Gastrocnemius medialis (tissue), 4 donors: Measurements from ENCODE around the gene MYO1E. TPM values are rescaled to one million over a fixed set of nuclear protein-coding genes. Genes with fewer than 3 reads are reported as not detected.

Source experiments
- ATAC-seq, 2 donors: fragments of 150-250 bp; one replicate each; pipeline ENCODE4 v1.9.1; 2016
- DNase-seq, 2 donors: peaks; one replicate each; pipeline ENCODE4 v3.0.0-alpha.2; 2019
- H3K27ac ChIP-seq, 4 donors: fragments of 200-600 bp; sonication (generic); 1 replicate in 1 of 4; 2 replicates in 3 of 4; pipeline ENCODE4 v1.5.1; 2016 to 2018; ENCODE audit warnings: mild to moderate bottlenecking in 2 of 4, moderate library complexity in 1 of 4
- H3K27me3 ChIP-seq, 3 donors: fragments of 200-600 bp; sonication (generic) in 2 of 3; 1 replicate in 1 of 3; 2 replicates in 2 of 3; pipeline versions ENCODE4 v1.5.1 to v1.6.0; 2016 to 2019; ENCODE audit warnings: mild to moderate bottlenecking in 1 of 3, moderate library complexity in 1 of 3
- H3K36me3 ChIP-seq, 2 donors: fragments of 200-600 bp; sonication (generic) in 1 of 2; one replicate each; pipeline ENCODE4 v1.5.1; 2017 to 2018
- H3K4me1 ChIP-seq, 2 donors: fragments of 200-600 bp; sonication (generic) in 1 of 2; one replicate each; pipeline ENCODE4 v1.5.1; 2016 to 2017; ENCODE audit warnings: mild to moderate bottlenecking in 2 of 2
- H3K4me3 ChIP-seq, 4 donors: fragments of 200-600 bp; sonication (generic) in 3 of 4; 1 replicate in 1 of 4; 2 replicates in 3 of 4; pipeline ENCODE4 v1.5.1; 2016 to 2019; ENCODE audit warnings: mild to moderate bottlenecking in 2 of 4
- H3K9me3 ChIP-seq, 3 donors: fragments of 200-600 bp; sonication (generic) in 2 of 3; 1 replicate in 1 of 3; 2 replicates in 2 of 3; pipeline ENCODE4 v1.5.1; 2016 to 2019
- POLR2A ChIP-seq, 2 donors: fragments of 450-650 bp; IDR thresholded peaks; one replicate each; pipeline ENCODE4 v1.6.1; 2017; ENCODE audit warnings: antibody characterized with exemption in 2 of 2, mild to moderate bottlenecking in 2 of 2, moderate library complexity in 2 of 2
- in situ Hi-C, 4 donors: fragments of 200-750 bp; cut with MboI; loops; one replicate each; pipeline versions ENCODE4 v1.15.0 to v1.8.0; 2017; ENCODE audit warnings: low sequenced_read_pairs in 4 of 4
- intact Hi-C: fragments of 100-400 bp; cut with DNase I; formaldehyde crosslinking; loops from one replicate; pipeline ENCODE4 v1.15.1; 2023; ENCODE audit warnings: low total_unique reads
- total RNA-seq, 4 donors: library from RNA; depleted of rRNA; stranded (reverse); fragments of >200 nt; gene quantifications; one replicate each; pipeline versions ENCODE4 v1.1.0 to v1.2.3, GENCODE V29; 2016
- TF ChIP-seq, protein P1 (sequence below), 5 experiments: fragments of 450-650 bp in 3 of 5; fragments of 200-600 bp in 2 of 5; sonication (generic) in 2 of 5; IDR thresholded peaks in 4 of 5; conservative IDR thresholded peaks in 1 of 5; 1 replicate in 4 of 5; 2 replicates in 1 of 5; pipeline ENCODE4 v1.5.1; 2016 to 2019; ENCODE audit warnings: antibody characterized with exemption in 5 of 5, mild to moderate bottlenecking in 3 of 5, moderate library complexity in 3 of 5

MYO1E gene
- total RNA-seq, 4 donors from 2014 or later, result 12.8 to 39.6 (median 30.7) TPM

DNA sequence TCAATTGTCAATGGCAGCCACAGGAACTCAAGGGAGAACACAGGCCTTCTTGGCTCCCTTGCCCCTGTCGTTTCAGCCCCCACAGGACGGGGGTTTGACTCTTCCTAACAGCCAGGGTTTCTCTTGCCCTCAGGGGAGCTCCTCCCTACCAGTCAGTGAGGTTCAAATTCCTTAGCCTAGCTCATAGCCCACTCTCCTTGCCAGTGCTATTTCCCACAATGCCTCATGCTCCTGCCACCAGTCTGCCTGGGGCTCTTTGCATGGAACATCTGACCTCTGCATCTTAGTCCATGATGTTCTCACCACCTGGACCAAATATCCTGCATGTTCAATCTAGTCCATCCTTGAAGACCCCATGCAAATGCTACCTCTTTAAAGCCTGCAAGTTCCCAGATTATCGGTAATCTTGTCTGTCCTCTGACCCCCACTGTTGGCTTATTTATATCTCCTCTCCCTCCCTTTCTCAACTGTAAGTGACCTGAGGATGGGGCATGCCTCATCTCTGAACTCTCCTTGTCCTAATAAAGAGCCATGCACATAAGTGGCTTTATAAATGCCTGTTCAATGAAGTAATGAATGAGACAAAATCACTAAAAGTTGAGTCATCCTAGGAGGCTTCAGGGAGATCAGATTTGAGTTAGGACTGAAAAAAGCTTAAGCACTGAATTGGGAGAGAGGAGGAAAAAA is 78.0 kb downstream of the MYO1E start:
- no peak for DNase-seq
- in situ Hi-C loops, result no loop called here
- intact Hi-C loops, result loop anchor here (2.0 to 5.0 kb wide), 2 partner anchors 57 to 76 kb away; no protein-coding TSS in a partner anchor
- no peaks in the 10 kb centered on the region for H3K36me3 ChIP-seq
- peaks cover 48 to 51% of the 10 kb centered on the region in 2 donors for H3K4me1 ChIP-seq
- ATAC-seq, result no peak
- TF ChIP-seq POLR2A (IDR thresholded peaks at IDR 0.05), result no peak
- TF ChIP-seq, protein P1, sequence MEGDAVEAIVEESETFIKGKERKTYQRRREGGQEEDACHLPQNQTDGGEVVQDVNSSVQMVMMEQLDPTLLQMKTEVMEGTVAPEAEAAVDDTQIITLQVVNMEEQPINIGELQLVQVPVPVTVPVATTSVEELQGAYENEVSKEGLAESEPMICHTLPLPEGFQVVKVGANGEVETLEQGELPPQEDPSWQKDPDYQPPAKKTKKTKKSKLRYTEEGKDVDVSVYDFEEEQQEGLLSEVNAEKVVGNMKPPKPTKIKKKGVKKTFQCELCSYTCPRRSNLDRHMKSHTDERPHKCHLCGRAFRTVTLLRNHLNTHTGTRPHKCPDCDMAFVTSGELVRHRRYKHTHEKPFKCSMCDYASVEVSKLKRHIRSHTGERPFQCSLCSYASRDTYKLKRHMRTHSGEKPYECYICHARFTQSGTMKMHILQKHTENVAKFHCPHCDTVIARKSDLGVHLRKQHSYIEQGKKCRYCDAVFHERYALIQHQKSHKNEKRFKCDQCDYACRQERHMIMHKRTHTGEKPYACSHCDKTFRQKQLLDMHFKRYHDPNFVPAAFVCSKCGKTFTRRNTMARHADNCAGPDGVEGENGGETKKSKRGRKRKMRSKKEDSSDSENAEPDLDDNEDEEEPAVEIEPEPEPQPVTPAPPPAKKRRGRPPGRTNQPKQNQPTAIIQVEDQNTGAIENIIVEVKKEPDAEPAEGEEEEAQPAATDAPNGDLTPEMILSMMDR (IDR thresholded peaks at IDR 0.05 in 4 of 5, conservative IDR thresholded peaks at IDR 0.05 in 1 of 5), result no peak
- H3K9me3 ChIP-seq, result no peaks in the 10 kb centered on the region
- peak overlapping the region; percentile 69 to 78 (median 76) for H3K27ac ChIP-seq
- H3K27me3 ChIP-seq, result no peaks in the 10 kb centered on the region
- peak overlapping the region; percentile 2 to 28 (median 17) for H3K4me3 ChIP-seq

DNA sequence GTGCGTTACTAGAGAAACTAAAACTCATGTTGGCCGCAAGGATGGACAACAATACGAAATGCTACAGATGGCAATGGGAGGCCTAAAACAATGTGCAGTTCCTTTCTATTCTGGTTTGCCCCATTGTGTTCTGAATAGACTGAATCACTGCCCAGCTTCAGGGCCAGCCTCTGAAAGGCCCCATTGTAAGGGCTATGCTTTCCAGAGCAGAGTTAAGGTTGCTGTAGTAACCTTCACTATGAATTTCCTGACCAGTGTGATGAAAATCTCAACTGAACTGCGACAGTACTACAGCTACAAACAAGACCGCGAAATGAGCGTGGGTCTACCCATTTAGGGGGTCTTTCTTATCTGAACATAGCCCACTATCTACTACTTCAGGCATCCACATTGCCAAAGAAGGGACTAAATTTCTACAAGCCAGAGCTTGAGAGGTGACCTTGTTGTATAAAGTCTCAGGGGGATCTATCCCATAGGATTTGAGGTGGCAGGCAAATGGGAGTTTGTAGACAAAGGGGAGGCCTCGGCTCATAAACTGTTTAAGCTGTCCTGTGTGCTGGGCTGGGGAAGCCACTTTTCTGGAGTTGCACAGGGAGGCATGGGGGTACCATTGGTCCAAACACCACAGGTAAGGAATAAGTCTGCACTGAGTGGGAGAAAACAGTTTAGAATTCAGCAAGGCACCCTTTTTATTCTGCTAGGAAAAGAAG is 80.1 kb downstream of the MYO1E start:
- no peaks in the 10 kb centered on the region for H3K36me3 ChIP-seq
- H3K9me3 ChIP-seq, result no peaks in the 10 kb centered on the region
- TF ChIP-seq, protein P1 (IDR thresholded peaks at IDR 0.05 in 4 of 5, conservative IDR thresholded peaks at IDR 0.05 in 1 of 5), result no peak
- no peak for TF ChIP-seq POLR2A (IDR thresholded peaks at IDR 0.05)
- in situ Hi-C loops (no loop called here), intact Hi-C loops (no loop called here)
- H3K27ac ChIP-seq, result peak overlapping the region; percentile 22 to 53 (median 46)
- no peak overlapping the region for H3K4me3 ChIP-seq
- no peaks in the 10 kb centered on the region for H3K27me3 ChIP-seq
- DNase-seq (no peak), ATAC-seq (no peak)
- H3K4me1 ChIP-seq, result peaks cover 41 to 45% of the 10 kb centered on the region in 2 donors

DNA sequence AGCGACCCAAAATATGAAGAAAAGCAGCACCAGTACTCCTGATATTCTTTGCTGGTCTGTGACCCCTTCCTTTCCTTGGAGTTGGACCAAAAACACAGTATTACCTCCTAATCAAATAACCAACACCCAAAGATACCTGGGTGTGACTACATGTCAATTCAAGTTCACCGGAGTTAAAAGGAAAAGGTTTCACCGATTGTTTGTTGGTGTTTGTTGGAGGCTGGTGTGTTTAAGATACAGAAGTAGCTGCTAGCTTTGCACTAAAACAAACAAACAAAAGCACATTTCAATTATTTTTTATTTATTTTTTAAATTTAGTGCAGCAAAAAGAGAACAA is 81.5 kb downstream of the MYO1E start:
- intact Hi-C loops (no loop called here), in situ Hi-C loops (no loop called here)
- Histone ChIP-seq H3K27ac (no peak overlapping the region), H3K4me1 (peaks cover 36 to 40% of the 10 kb centered on the region in 2 donors), H3K9me3 (no peaks in the 10 kb centered on the region), H3K36me3 (no peaks in the 10 kb centered on the region), H3K4me3 (no peak overlapping the region), H3K27me3 (no peaks in the 10 kb centered on the region)
- TF ChIP-seq POLR2A (IDR thresholded peaks at IDR 0.05), result no peak
- TF ChIP-seq, protein P1 (IDR thresholded peaks at IDR 0.05 in 4 of 5, conservative IDR thresholded peaks at IDR 0.05 in 1 of 5), result no peak
- ATAC-seq, result no peak
- DNase-seq, result no peak

DNA sequence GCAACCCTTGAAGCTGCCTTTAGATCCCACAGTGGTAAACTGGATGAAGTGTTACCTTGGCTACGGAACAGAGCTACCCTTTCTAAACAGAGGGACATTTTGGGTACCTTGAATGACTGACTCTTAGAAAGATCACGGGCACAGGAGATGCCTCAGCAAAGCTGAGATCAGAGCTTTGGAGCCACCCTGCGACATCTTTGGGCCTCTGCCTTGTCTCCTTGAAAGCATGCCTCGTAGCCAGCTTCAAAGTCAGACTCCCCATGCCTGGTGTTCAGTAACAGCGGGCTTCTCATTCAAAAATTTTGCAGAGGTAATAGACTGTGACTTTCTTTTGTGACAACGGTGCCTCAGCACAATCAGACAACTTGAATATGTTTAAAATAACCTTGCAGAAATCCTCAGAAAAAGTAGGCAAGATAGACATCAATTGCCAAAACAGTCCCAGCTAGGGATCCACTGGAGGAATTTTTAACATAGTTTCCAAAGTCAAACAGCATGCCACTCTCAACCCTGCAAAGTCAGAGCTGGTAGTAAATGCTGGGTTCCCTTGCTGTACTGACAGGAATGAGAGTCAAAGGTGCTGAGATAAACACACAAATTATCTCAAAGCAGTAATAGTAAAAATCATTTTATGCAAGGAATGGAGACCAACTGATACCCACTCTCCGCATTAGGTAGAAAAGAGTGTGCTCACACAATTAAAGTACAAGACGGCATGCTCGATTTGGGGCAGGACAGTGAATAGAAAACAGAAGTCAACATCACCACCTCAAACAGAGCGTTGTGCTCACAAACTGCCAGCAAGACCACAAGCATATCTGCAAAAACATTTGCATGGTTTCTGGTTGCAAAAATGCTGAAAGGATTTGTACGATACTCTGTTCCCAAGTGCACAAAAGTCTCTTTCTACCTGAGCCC is 82.1 kb downstream of the MYO1E start:
- Histone ChIP-seq H3K4me1 (peaks cover 30 to 34% of the 10 kb centered on the region in 2 donors), H3K4me3 (no peak overlapping the region), H3K9me3 (no peaks in the 10 kb centered on the region), H3K27me3 (no peaks in the 10 kb centered on the region), H3K27ac (no peak overlapping the region), H3K36me3 (no peaks in the 10 kb centered on the region)
- intact Hi-C loops (no loop called here), in situ Hi-C loops (no loop called here)
- ATAC-seq, result no peak
- TF ChIP-seq, protein P1 (IDR thresholded peaks at IDR 0.05 in 4 of 5, conservative IDR thresholded peaks at IDR 0.05 in 1 of 5), result no peak
- TF ChIP-seq POLR2A (IDR thresholded peaks at IDR 0.05), result no peak
- no peak for DNase-seq
